Measurements from ENCODE around the gene CELSR3. TPM values are rescaled to one million over a fixed set of nuclear protein-coding genes. Genes with fewer than 3 reads are reported as not detected.
A peak's percentile ranks its signal among the peaks of the same experiment; 100 is the strongest.

The CELSR3 gene
- polyA plus RNA-seq, 4 donors: 0.27 to 2.8 (median 1.1) TPM

GRCh38 chr3:48600711-48601621 lies 61.7 kb downstream of the CELSR3 start:
- no peak overlapping the region for H3K4me3 ChIP-seq (ENCODE audit: low read depth in 1 of 3, low read length in 3 of 3)
- H3K27me3 ChIP-seq (ENCODE audit: control insufficient read depth in 3 of 3, insufficient read depth in 3 of 3, low read length in 3 of 3): no peaks in the 10 kb centered on the region
- peaks cover 0 to under 1% (median 0%) of the 10 kb centered on the region in 3 donors for H3K4me1 ChIP-seq (ENCODE audit: control insufficient read depth in 3 of 3, insufficient read depth in 2 of 3, low read depth in 1 of 3, low read length in 2 of 3)
- WGBS, 3 donors: 94 to 96% (median 95%) methylated on average over 19 of the region's 19 CpGs
- no peaks in the 10 kb centered on the region for H3K9me3 ChIP-seq (ENCODE audit: control insufficient read depth in 2 of 2, insufficient read depth in 1 of 2, low read depth in 1 of 2, low read length in 1 of 2)
- DNase-seq: no peak
- H3K36me3 ChIP-seq (ENCODE audit: control insufficient read depth in 3 of 3, insufficient read depth in 2 of 3, low read depth in 1 of 3, low read length in 3 of 3): peaks cover 20 to 95% (median 51%) of the 10 kb centered on the region in 3 donors
- no peak for FAIRE-seq
- H3K27ac ChIP-seq (ENCODE audit: low read depth in 1 of 3, low read length in 2 of 3): no peak overlapping the region

GRCh38 chr3:48599509-48600285 lies 63.0 kb downstream of the CELSR3 start:
- no peaks in the 10 kb centered on the region for H3K9me3 ChIP-seq (ENCODE audit: control insufficient read depth in 2 of 2, insufficient read depth in 1 of 2, low read depth in 1 of 2, low read length in 1 of 2)
- no peak overlapping the region for H3K4me3 ChIP-seq (ENCODE audit: low read depth in 1 of 3, low read length in 3 of 3)
- DNase-seq: no peak
- 93 to 97% (median 94%) methylated on average over 12 of the region's 12 CpGs for WGBS, 3 donors
- peaks cover 14 to 82% (median 45%) of the 10 kb centered on the region in 3 donors for H3K36me3 ChIP-seq (ENCODE audit: control insufficient read depth in 3 of 3, insufficient read depth in 2 of 3, low read depth in 1 of 3, low read length in 3 of 3)
- FAIRE-seq: no peak
- no peak overlapping the region for H3K27ac ChIP-seq (ENCODE audit: low read depth in 1 of 3, low read length in 2 of 3)
- peaks cover 0 to 3% (median 1%) of the 10 kb centered on the region in 3 donors for H3K27me3 ChIP-seq (ENCODE audit: control insufficient read depth in 3 of 3, insufficient read depth in 3 of 3, low read length in 3 of 3)
- H3K4me1 ChIP-seq (ENCODE audit: control insufficient read depth in 3 of 3, insufficient read depth in 2 of 3, low read depth in 1 of 3, low read length in 2 of 3): peaks cover 0 to 13% (median 0%) of the 10 kb centered on the region in 3 donors

GRCh38 chr3:48599077-48599501 lies 63.6 kb downstream of the CELSR3 start:
- no peaks in the 10 kb centered on the region for H3K9me3 ChIP-seq (ENCODE audit: control insufficient read depth in 2 of 2, insufficient read depth in 1 of 2, low read depth in 1 of 2, low read length in 1 of 2)
- H3K27ac ChIP-seq (ENCODE audit: low read depth in 1 of 3, low read length in 2 of 3): peak overlapping the region in 1 of 3 donors; percentile 86
- H3K4me3 ChIP-seq (ENCODE audit: low read depth in 1 of 3, low read length in 3 of 3): no peak overlapping the region
- 69 to 79% (median 69%) methylated on average over 11 of the region's 11 CpGs for WGBS, 3 donors
- H3K27me3 ChIP-seq (ENCODE audit: control insufficient read depth in 3 of 3, insufficient read depth in 3 of 3, low read length in 3 of 3): peaks cover 0 to 9% (median 3%) of the 10 kb centered on the region in 3 donors
- DNase-seq: no peak
- peaks cover 0 to 17% (median 0%) of the 10 kb centered on the region in 3 donors for H3K4me1 ChIP-seq (ENCODE audit: control insufficient read depth in 3 of 3, insufficient read depth in 2 of 3, low read depth in 1 of 3, low read length in 2 of 3)
- H3K36me3 ChIP-seq (ENCODE audit: control insufficient read depth in 3 of 3, insufficient read depth in 2 of 3, low read depth in 1 of 3, low read length in 3 of 3): peaks cover 10 to 76% (median 39%) of the 10 kb centered on the region in 3 donors
- no peak for FAIRE-seq

GRCh38 chr3:48598323-48599076 lies 64.2 kb downstream of the CELSR3 start:
- Histone ChIP-seq H3K4me3 (ENCODE audit: low read depth in 1 of 3, low read length in 3 of 3) (no peak overlapping the region), H3K9me3 (ENCODE audit: control insufficient read depth in 2 of 2, insufficient read depth in 1 of 2, low read depth in 1 of 2, low read length in 1 of 2) (no peaks in the 10 kb centered on the region), H3K36me3 (ENCODE audit: control insufficient read depth in 3 of 3, insufficient read depth in 2 of 3, low read depth in 1 of 3, low read length in 3 of 3) (peaks cover 5 to 70% (median 33%) of the 10 kb centered on the region in 3 donors), H3K4me1 (ENCODE audit: control insufficient read depth in 3 of 3, insufficient read depth in 2 of 3, low read depth in 1 of 3, low read length in 2 of 3) (peaks cover 0 to 17% (median 0%) of the 10 kb centered on the region in 3 donors), H3K27me3 (ENCODE audit: control insufficient read depth in 3 of 3, insufficient read depth in 3 of 3, low read length in 3 of 3) (peaks cover 0 to 11% (median 3%) of the 10 kb centered on the region in 3 donors), H3K27ac (ENCODE audit: low read depth in 1 of 3, low read length in 2 of 3) (peak overlapping the region in 2 of 3 donors; percentile 17 to 86)
- DNase-seq (no peak), FAIRE-seq (no peak)
- WGBS, 3 donors: 59 to 82% (median 74%) methylated on average over 5 of the region's 5 CpGs

GRCh38 chr3:48597408-48597800 lies 65.3 kb downstream of the CELSR3 start:
- 70 to 81% (median 80%) methylated on average over 6 of the region's 6 CpGs for WGBS, 3 donors
- Histone ChIP-seq H3K27ac (ENCODE audit: low read depth in 1 of 3, low read length in 2 of 3) (peak overlapping the region in 1 of 3 donors; percentile 86), H3K9me3 (ENCODE audit: control insufficient read depth in 2 of 2, insufficient read depth in 1 of 2, low read depth in 1 of 2, low read length in 1 of 2) (no peaks in the 10 kb centered on the region), H3K4me1 (ENCODE audit: control insufficient read depth in 3 of 3, insufficient read depth in 2 of 3, low read depth in 1 of 3, low read length in 2 of 3) (peaks cover 0 to 17% (median 0%) of the 10 kb centered on the region in 3 donors), H3K27me3 (ENCODE audit: control insufficient read depth in 3 of 3, insufficient read depth in 3 of 3, low read length in 3 of 3) (peaks cover 0 to 11% (median 6%) of the 10 kb centered on the region in 3 donors), H3K36me3 (ENCODE audit: control insufficient read depth in 3 of 3, insufficient read depth in 2 of 3, low read depth in 1 of 3, low read length in 3 of 3) (peaks cover 5 to 70% (median 26%) of the 10 kb centered on the region in 3 donors), H3K4me3 (ENCODE audit: low read depth in 1 of 3, low read length in 3 of 3) (no peak overlapping the region)
- DNase-seq (no peak), FAIRE-seq (no peak)

GRCh38 chr3:48596676-48597407 lies 65.8 kb downstream of the CELSR3 start:
- Histone ChIP-seq H3K36me3 (ENCODE audit: control insufficient read depth in 3 of 3, insufficient read depth in 2 of 3, low read depth in 1 of 3, low read length in 3 of 3) (peaks cover 5 to 68% (median 26%) of the 10 kb centered on the region in 3 donors), H3K9me3 (ENCODE audit: control insufficient read depth in 2 of 2, insufficient read depth in 1 of 2, low read depth in 1 of 2, low read length in 1 of 2) (no peaks in the 10 kb centered on the region), H3K27me3 (ENCODE audit: control insufficient read depth in 3 of 3, insufficient read depth in 3 of 3, low read length in 3 of 3) (peaks cover 0 to 11% (median 6%) of the 10 kb centered on the region in 3 donors), H3K4me1 (ENCODE audit: control insufficient read depth in 3 of 3, insufficient read depth in 2 of 3, low read depth in 1 of 3, low read length in 2 of 3) (peaks cover 0 to 17% (median 0%) of the 10 kb centered on the region in 3 donors), H3K27ac (ENCODE audit: low read depth in 1 of 3, low read length in 2 of 3) (peak overlapping the region in 1 of 3 donors; percentile 86), H3K4me3 (ENCODE audit: low read depth in 1 of 3, low read length in 3 of 3) (no peak overlapping the region)
- WGBS, 3 donors: 63 to 78% (median 71%) methylated on average over 8 of the region's 8 CpGs
- DNase-seq (no peak), FAIRE-seq (no peak)

- H3K27ac ChIP-seq (ENCODE audit: low read depth in 1 of 3, low read length in 2 of 3): peak overlapping the region in 2 of 3 donors; percentile 1 to 22
Observed at GRCh38 chr3:48596157-48596556, 66.5 kb downstream of the CELSR3 start.

More at GRCh38 chr3:48596157-48596556, 66.5 kb downstream of the CELSR3 start:
- Histone ChIP-seq H3K9me3 (ENCODE audit: control insufficient read depth in 2 of 2, insufficient read depth in 1 of 2, low read depth in 1 of 2, low read length in 1 of 2) (no peaks in the 10 kb centered on the region), H3K27me3 (ENCODE audit: control insufficient read depth in 3 of 3, insufficient read depth in 3 of 3, low read length in 3 of 3) (peaks cover 0 to 11% (median 6%) of the 10 kb centered on the region in 3 donors), H3K4me1 (ENCODE audit: control insufficient read depth in 3 of 3, insufficient read depth in 2 of 3, low read depth in 1 of 3, low read length in 2 of 3) (peaks cover 0 to 17% (median 0%) of the 10 kb centered on the region in 3 donors), H3K36me3 (ENCODE audit: control insufficient read depth in 3 of 3, insufficient read depth in 2 of 3, low read depth in 1 of 3, low read length in 3 of 3) (peaks cover 5 to 68% (median 22%) of the 10 kb centered on the region in 3 donors), H3K4me3 (ENCODE audit: low read depth in 1 of 3, low read length in 3 of 3) (no peak overlapping the region)
- FAIRE-seq: no peak
- 47 to 73% (median 68%) methylated on average over 5 of the region's 5 CpGs for WGBS, 3 donors
- DNase-seq: no peak

All from small intestine (tissue), 7 donors.